K562 (cell line): ENCODE measurements around the gene BSCL2. TPM values are rescaled to one million over a fixed set of nuclear protein-coding genes. Genes with fewer than 3 reads are reported as not detected.

Experiments used
- ATF3 ChIP-seq, 2 experiments: fragments of 450-650 bp in 1 of 2; sonication (generic) in 1 of 2; formaldehyde crosslinking in 1 of 2; IDR thresholded peaks in 1 of 2; conservative IDR thresholded peaks in 1 of 2; 2 replicates each; pipeline versions ENCODE4 v1.6.1 to v1.8.1; 2016 to 2023; ENCODE audit warnings: mild to moderate bottlenecking in 2 of 2, moderate library complexity in 2 of 2, inconsistent platforms in 1 of 2, missing genetic modification reagents in 1 of 2
- BCOR ChIP-seq: fragments of 450-650 bp; IDR thresholded peaks from 2 replicates; pipeline ENCODE4 v1.6.1; 2016
- E2F3 ChIP-seq: fragments of 250-450 bp; sonication (Bioruptor Pico); IDR thresholded peaks from 2 replicates; pipeline ENCODE4 v1.4.0; 2020; ENCODE audit warnings: mild to moderate bottlenecking
- E2F6 ChIP-seq, 2 experiments: IDR thresholded peaks; 2 replicates each; pipeline ENCODE4 v1.6.1; 2011; ENCODE audit warnings: borderline replicate concordance in 1 of 2, control low read depth in 1 of 2, low read depth in 1 of 2, low read length in 1 of 2, mild to moderate bottlenecking in 1 of 2, mixed read lengths in 1 of 2, moderate library complexity in 1 of 2; ENCODE audit not compliant: insufficient read depth in 1 of 2, insufficient read length in 1 of 2, poor library complexity in 1 of 2, severe bottlenecking in 1 of 2; ENCODE audit errors: extremely low read depth in 1 of 2
- ETV5 ChIP-seq: sonication (generic); formaldehyde crosslinking; IDR thresholded peaks from 2 replicates; pipeline ENCODE4 v1.4.0; 2020; ENCODE audit warnings: low read depth, mild to moderate bottlenecking, missing genetic modification reagents
- FOS ChIP-seq: IDR thresholded peaks from 3 replicates; pipeline ENCODE4 v1.6.1; 2011; ENCODE audit not compliant: insufficient read length; ENCODE audit errors: extremely low read depth
- GABPB2 ChIP-seq: fragments of 250-450 bp; sonication (Bioruptor Pico); conservative IDR thresholded peaks from 2 replicates; pipeline ENCODE4 v1.5.1; 2021; ENCODE audit warnings: mild to moderate bottlenecking
- MLLT1 ChIP-seq, 2 experiments: fragments of 450-650 bp; IDR thresholded peaks; 2 replicates each; pipeline ENCODE4 v1.6.1; 2016
- PHB ChIP-seq: fragments of 250-450 bp; sonication (Bioruptor Pico); IDR thresholded peaks from 2 replicates; pipeline ENCODE4 v1.5.0; 2021
- POLR2A ChIP-seq: fragments of 450-650 bp; conservative IDR thresholded peaks from 2 replicates; pipeline ENCODE4 v1.6.1; 2016
- POLR2B ChIP-seq: fragments of 450-650 bp; IDR thresholded peaks from 2 replicates; pipeline ENCODE4 v1.6.1; 2018; ENCODE audit warnings: low read depth; ENCODE audit not compliant: partially characterized antibody
- PYGO2 ChIP-seq: fragments of 450-650 bp; IDR thresholded peaks from 2 replicates; pipeline ENCODE4 v1.6.1; 2016; ENCODE audit warnings: mild to moderate bottlenecking, missing genetic modification characterization, moderate library complexity, missing compliant biosample characterization
- RFX5 ChIP-seq: IDR thresholded peaks from 2 replicates; pipeline ENCODE4 v1.6.1; 2011; ENCODE audit warnings: low read depth, mild to moderate bottlenecking, improper control_type of control experiment, low read length
- TBP ChIP-seq: optimal IDR thresholded peaks from 2 replicates; pipeline ENCODE3; 2011; ENCODE audit warnings: low read depth, low read length, improper control_type of control experiment
- THAP7 ChIP-seq: fragments of 250-450 bp; sonication (Bioruptor Pico); IDR thresholded peaks from 2 replicates; pipeline ENCODE4 v1.5.0; 2021
- ZBTB7A ChIP-seq: IDR thresholded peaks from 2 replicates; pipeline ENCODE4 v1.6.1; 2011; ENCODE audit warnings: low read depth, mild to moderate bottlenecking, low read length, moderate library complexity, borderline replicate concordance; ENCODE audit not compliant: control insufficient read depth
- ZNF224 ChIP-seq: sonication (generic); formaldehyde crosslinking; IDR thresholded peaks from 2 replicates; pipeline ENCODE4 v1.8.0; 2022; ENCODE audit warnings: mild to moderate bottlenecking, missing genetic modification reagents
- ZNF655 ChIP-seq: fragments of 250-450 bp; sonication (Bioruptor Pico); IDR thresholded peaks from 2 replicates; pipeline ENCODE4 v1.5.0; 2021
- polyA plus RNA-seq, 8 experiments: library from polyadenylated mRNA; depleted of rRNA in 4 of 8; stranded (reverse) in 5 of 8; unstranded in 3 of 8; fragments of >200 nt; fragmentation: Nextera tagmentation in 2 of 8; fragmentation: Illumina TruSeq in 1 of 8; extraction: Ambion mirVana in 2 of 8; extraction: Trizol in 1 of 8; gene quantifications; 2 replicates each; pipeline versions ENCODE4 v1.2.1 to v1.2.3, GENCODE V29; 2011 to 2014; ENCODE audit warnings: inconsistent platforms in 1 of 8, missing spikeins in 1 of 8
- total RNA-seq, 7 experiments: library from RNA; depleted of rRNA in 6 of 7; stranded (reverse); fragments of >200 nt in 6 of 7; fragmentation: Illumina TruSeq in 2 of 7; extraction: Trizol in 2 of 7; gene quantifications; 2 replicates each; pipeline versions ENCODE4 v1.2.1 to v1.2.3, GENCODE V29; 2011 to 2021; ENCODE audit warnings: low replicate concordance in 1 of 7
- TF ChIP-seq, protein P1 (sequence below): fragments of 450-650 bp; IDR thresholded peaks from 2 replicates; pipeline ENCODE4 v1.6.1; 2018; ENCODE audit not compliant: partially characterized antibody

The BSCL2 gene
- total and polyA plus RNA-seq, 9 of the 15 experiments (the other 6 are each of a cell fraction or from before 2014, with no cell fraction given): 18.9 to 51.7 (median 35.2) TPM

DNA sequence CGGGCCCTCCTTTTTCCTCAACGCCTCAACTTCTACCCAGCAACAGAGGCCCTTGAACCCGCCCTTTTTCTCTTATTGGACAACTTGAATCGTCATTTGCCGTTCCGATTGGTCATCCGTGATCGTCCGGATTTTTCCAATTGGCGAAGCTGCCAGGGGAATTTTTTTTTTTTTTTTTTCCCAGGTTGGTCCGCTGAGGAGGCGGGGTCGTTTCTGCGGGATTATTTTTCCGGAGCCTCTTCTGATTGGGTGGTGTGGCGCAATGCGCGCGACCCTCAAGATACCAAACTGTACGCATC lies 20.6 kb upstream of the BSCL2 start (continued):
- TF ChIP-seq ATF3 (IDR thresholded peaks at IDR 0.05) (peak; percentile 44; the same call in 1 of the 2 replicates), ATF3 (CRISPR knock-in tag; conservative IDR thresholded peaks at IDR 0.05) (no peak), THAP7 (CRISPR knock-in tag) (no peak), ZBTB7A (peak; percentile 27; the same call in 1 of the 2 replicates), E2F6 (IDR thresholded peaks at IDR 0.05; ENCODE audit: borderline replicate concordance in 1 of 2, extremely low read depth in 1 of 2, insufficient read depth in 1 of 2, insufficient read length in 1 of 2, low read depth in 1 of 2, low read length in 1 of 2, poor library complexity in 1 of 2, severe bottlenecking in 1 of 2) (no peak), PYGO2 (no peak), POLR2A (no peak), FOS (peak; percentile 93), BCOR (no peak), PHB (CRISPR knock-in tag) (no peak), MLLT1 (IDR thresholded peaks at IDR 0.05) (no peak), RFX5 (peak; percentile 99), ETV5 (CRISPR knock-in tag) (no peak), POLR2B (no peak), GABPB2 (no peak), TBP (no peak), ZNF224 (CRISPR knock-in tag) (no peak), E2F3 (CRISPR knock-in tag) (no peak), ZNF655 (CRISPR knock-in tag) (no peak)
- TF ChIP-seq, protein P1, sequence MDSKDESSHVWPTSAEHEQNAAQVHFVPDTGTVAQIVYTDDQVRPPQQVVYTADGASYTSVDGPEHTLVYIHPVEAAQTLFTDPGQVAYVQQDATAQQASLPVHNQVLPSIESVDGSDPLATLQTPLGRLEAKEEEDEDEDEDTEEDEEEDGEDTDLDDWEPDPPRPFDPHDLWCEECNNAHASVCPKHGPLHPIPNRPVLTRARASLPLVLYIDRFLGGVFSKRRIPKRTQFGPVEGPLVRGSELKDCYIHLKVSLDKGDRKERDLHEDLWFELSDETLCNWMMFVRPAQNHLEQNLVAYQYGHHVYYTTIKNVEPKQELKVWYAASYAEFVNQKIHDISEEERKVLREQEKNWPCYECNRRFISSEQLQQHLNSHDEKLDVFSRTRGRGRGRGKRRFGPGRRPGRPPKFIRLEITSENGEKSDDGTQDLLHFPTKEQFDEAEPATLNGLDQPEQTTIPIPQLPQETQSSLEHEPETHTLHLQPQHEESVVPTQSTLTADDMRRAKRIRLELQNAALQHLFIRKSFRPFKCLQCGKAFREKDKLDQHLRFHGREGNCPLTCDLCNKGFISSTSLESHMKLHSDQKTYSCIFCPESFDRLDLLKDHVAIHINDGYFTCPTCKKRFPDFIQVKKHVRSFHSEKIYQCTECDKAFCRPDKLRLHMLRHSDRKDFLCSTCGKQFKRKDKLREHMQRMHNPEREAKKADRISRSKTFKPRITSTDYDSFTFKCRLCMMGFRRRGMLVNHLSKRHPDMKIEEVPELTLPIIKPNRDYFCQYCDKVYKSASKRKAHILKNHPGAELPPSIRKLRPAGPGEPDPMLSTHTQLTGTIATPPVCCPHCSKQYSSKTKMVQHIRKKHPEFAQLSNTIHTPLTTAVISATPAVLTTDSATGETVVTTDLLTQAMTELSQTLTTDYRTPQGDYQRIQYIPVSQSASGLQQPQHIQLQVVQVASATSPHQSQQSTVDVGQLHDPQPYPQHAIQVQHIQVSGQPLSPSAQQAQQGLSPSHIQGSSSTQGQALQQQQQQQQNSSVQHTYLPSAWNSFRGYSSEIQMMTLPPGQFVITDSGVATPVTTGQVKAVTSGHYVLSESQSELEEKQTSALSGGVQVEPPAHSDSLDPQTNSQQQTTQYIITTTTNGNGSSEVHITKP: peak; percentile 90
